GM19193 (cell line): Measurements from ENCODE around the gene SAPCD2.

Experiments
- POLR2A ChIP-seq: IDR thresholded peaks from 4 replicates; pipeline ENCODE4 v1.6.1; 2011; ENCODE audit not compliant: insufficient read depth, insufficient read length; ENCODE audit errors: extremely low read depth

SAPCD2 gene

GRCh38 chr9:137051145-137051724, 19.1 kb downstream of the SAPCD2 start:
- TF ChIP-seq POLR2A = no peak

GRCh38 chr9:137050570-137050969, 19.8 kb downstream of the SAPCD2 start:
- TF ChIP-seq POLR2A = no peak

GRCh38 chr9:137049544-137050449, 20.6 kb downstream of the SAPCD2 start:
- TF ChIP-seq POLR2A = no peak

- TF ChIP-seq POLR2A = no peak
These were observed 21.5 kb downstream of the SAPCD2 start for GRCh38 chr9:137048655-137049543.

GRCh38 chr9:137046088-137046787, 24.1 kb downstream of the SAPCD2 start, which contains the start of gene NPDC1:
TSS of gene NPDC1 (minus strand) at chr9:137046177. CDS start at chr9:137045989, 188 bp downstream.
- TF ChIP-seq POLR2A = no peak

GRCh38 chr9:137045294-137046087, 24.9 kb downstream of the SAPCD2 start:
- no peak for TF ChIP-seq POLR2A

- TF ChIP-seq POLR2A = no peak
These were observed 25.7 kb downstream of the SAPCD2 start for GRCh38 chr9:137044502-137045177.

- no peak for TF ChIP-seq POLR2A
These were observed 26.3 kb downstream of the SAPCD2 start for GRCh38 chr9:137044037-137044436.

- no peak for TF ChIP-seq POLR2A
These were observed 27.3 kb downstream of the SAPCD2 start for GRCh38 chr9:137042751-137043727.

GRCh38 chr9:137041124-137041523, 29.2 kb downstream of the SAPCD2 start:
- TF ChIP-seq POLR2A = no peak

GRCh38 chr9:137040568-137040967, 29.8 kb downstream of the SAPCD2 start:
- no peak for TF ChIP-seq POLR2A
